Measurements from ENCODE around the gene GRAMD4. TPM values are rescaled to one million over a fixed set of nuclear protein-coding genes. Genes with fewer than 3 reads are reported as not detected.
A peak's percentile ranks its signal among the peaks of the same experiment; 100 is the strongest.
"Not testable (repeated sequence)": the region's sequence is repeated elsewhere in the genome, so short reads cannot be mapped to it uniquely, and the experiment has no call there.

GRAMD4 gene
- total RNA-seq, 4 donors from 2014 or later = 5.6 to 37.0 (median 15.2) TPM

DNA sequence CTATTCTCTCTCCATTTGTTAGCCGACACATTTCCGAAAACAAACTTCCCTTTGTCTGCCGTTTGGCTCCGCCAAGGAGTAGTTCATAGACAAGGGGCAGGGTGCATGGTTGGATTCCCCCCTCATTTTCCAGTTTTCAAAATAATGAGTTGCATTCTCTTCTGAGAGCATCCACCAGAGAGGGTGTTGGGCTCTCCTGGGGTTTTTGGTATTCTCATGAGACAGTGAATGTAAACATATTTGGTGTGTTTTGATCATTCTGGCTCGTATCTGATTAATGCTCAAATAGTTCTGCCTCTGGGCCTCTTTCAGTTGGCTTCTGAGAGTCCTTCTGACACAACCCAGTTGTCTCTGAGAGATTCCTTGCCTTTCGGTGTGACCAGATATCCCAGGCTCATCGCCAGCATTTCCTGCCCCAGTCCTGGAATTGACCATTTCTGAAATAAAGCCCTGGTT, 21.7 kb downstream of the GRAMD4 start:
- no peaks in the 10 kb centered on the region for H3K9me3 ChIP-seq
- TF ChIP-seq, protein P1, sequence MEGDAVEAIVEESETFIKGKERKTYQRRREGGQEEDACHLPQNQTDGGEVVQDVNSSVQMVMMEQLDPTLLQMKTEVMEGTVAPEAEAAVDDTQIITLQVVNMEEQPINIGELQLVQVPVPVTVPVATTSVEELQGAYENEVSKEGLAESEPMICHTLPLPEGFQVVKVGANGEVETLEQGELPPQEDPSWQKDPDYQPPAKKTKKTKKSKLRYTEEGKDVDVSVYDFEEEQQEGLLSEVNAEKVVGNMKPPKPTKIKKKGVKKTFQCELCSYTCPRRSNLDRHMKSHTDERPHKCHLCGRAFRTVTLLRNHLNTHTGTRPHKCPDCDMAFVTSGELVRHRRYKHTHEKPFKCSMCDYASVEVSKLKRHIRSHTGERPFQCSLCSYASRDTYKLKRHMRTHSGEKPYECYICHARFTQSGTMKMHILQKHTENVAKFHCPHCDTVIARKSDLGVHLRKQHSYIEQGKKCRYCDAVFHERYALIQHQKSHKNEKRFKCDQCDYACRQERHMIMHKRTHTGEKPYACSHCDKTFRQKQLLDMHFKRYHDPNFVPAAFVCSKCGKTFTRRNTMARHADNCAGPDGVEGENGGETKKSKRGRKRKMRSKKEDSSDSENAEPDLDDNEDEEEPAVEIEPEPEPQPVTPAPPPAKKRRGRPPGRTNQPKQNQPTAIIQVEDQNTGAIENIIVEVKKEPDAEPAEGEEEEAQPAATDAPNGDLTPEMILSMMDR (IDR thresholded peaks at IDR 0.05) = no peak
- TF ChIP-seq POLR2A (IDR thresholded peaks at IDR 0.05) = no peak
- H3K4me3 ChIP-seq = no peak overlapping the region
- intact Hi-C loops (cut with DNase I; ENCODE audit: low total_unique reads) = no loop called here
- no peaks in the 10 kb centered on the region for H3K4me1 ChIP-seq
- no peak overlapping the region for H3K27ac ChIP-seq
- DNase-seq = no peak
- no peaks in the 10 kb centered on the region for H3K27me3 ChIP-seq
- H3K36me3 ChIP-seq = no peaks in the 10 kb centered on the region

DNA sequence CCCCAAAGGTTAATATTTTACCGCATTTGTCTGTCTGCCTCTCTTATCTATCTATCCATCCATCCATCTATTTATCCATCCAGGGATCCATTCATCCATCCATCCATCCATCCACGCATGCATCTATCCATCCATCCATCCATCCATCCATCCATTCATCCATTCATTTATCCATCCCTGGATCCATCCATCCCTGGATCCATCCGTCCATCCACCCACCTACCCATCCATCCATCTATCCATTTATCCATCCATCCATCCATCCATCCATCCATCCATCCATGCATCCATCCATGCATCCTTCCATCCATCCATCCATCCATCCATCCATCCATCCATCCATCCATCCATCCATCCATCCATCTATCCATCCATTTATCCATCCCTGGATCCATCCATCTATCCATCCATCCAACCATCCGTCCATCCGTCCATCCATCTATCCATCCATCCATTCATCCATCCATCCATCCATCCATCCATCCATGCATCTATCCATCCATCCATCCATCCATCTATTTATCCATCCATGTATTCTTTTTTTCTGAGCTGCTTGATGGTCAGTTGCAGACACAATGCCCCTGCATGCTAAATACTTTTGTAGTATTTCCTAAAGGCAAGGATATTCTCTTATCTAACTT, 22.8 kb downstream of the GRAMD4 start:
- H3K9me3 ChIP-seq; H3K27me3 ChIP-seq; intact Hi-C loops (cut with DNase I; ENCODE audit: low total_unique reads); DNase-seq; H3K27ac ChIP-seq; H3K4me1 ChIP-seq; H3K36me3 ChIP-seq; H3K4me3 ChIP-seq: not testable (repeated sequence)

DNA sequence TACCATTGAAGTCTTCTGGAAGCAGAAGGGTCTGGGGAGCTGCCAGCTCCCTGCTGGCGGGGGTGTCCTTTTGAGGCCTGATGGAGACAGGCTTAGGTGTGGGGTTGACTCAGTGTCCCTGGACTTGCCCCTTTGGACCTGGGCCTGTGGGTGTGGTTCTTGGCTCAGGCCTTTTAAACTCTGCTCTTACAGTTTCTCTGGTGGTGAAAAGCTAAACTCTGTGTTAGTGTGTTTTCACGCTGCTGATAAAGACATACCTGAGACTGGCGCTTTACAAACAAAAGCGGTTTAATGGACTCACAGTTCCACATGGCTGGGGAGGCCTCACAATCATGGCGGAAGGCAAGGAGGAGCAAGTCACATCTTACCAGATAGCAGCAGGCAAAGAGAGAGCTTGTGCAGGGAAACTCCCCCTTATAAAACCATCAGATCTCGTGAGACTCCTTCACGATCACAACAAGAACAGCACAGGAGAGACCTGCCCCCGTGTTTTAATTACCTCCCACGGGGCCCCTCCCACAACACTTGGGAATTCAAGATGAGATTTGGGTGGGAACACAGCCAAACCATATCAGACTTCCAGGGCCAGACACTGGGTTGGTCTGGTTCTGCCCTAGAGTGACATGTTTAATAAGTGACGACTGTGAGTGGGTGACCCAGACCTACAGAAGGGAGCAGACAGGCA, 26.5 kb downstream of the GRAMD4 start:
- DNase-seq = no peak
- Histone ChIP-seq H3K4me1 (peaks cover 0 to 13% of the 10 kb centered on the region in 2 donors), H3K9me3 (no peaks in the 10 kb centered on the region), H3K27ac (no peak overlapping the region), H3K27me3 (no peaks in the 10 kb centered on the region), H3K4me3 (no peak overlapping the region), H3K36me3 (no peaks in the 10 kb centered on the region)
- intact Hi-C loops (cut with DNase I; ENCODE audit: low total_unique reads) = no loop called here
- no peak for TF ChIP-seq POLR2A (IDR thresholded peaks at IDR 0.05)
- TF ChIP-seq, protein P1 (IDR thresholded peaks at IDR 0.05) = no peak

DNA sequence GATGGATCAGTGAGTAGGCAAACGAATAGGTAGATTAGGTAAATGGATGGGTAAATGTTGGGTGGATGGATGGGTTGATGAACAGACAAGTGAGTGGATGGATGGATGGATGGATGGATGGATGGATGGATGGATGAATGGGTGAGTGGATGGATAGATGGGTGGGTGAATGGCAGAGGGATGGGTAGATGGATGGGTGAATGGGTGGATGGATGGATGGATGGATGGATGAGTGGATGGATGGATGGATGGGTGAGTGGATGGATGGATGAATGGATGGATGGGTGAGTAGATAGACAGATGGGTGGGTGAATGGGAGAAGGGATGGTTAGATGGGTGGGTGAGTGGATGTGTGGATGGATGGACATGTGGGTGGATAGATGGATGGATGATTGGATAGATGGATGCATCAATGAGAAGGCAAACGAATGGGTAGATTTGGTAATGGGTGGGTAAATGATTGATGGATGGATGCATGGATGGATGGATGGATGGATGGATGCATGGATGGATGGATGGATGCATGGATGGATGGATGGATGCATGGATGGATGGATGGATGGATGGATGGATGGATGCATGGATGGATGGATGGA, 28.1 kb downstream of the GRAMD4 start:
- DNase-seq; H3K27me3 ChIP-seq; H3K36me3 ChIP-seq; intact Hi-C loops (cut with DNase I; ENCODE audit: low total_unique reads); H3K4me3 ChIP-seq; H3K9me3 ChIP-seq; H3K27ac ChIP-seq: not testable (repeated sequence)
- H3K4me1 ChIP-seq = peaks cover 0 to 17% of the 10 kb centered on the region in 2 donors

DNA sequence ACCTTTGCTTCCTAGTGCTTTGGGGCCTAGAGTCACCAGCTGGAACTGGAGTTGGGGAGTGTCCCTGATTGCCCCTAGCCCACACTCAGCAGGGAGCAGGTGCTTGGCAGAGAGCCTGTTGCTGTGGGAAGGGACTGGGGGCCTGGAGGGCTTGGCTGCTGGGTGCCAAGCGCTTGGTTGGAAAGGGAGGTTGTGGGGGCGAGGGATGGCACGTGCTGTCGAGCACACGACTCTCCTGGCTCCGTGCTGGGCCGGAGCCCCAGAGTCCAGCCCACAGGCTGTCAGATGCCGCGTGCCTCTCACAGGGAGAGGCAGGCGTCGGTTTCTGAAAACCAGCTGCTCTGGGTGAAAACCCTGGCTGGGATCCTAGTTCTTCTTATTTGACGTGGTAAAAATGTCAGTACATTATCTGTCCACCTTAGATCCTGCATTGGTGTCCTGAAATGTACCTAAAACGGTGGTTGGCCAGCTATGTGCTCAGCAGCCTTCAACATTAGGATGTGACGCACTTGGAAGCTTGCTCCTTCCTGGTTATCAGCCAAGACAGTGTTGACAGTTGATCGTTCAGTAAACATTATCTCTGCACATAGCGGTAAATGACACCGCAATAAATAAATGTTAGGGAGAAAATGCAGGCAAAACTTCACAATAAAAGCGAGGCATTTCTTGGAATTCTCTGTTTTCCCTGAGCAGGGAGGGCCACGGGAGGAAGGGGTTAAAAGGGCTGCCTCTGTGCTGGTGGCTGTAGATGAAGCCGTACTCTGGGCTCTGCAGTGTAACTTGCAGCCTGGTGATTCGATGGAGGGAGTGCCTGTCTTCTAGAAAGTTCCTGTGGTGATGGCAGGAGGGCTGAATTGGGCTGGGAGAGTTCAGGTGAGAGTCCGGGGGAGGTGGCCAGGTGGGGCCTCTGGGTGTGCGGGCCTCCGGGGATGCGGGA, 29.2 kb downstream of the GRAMD4 start:
- intact Hi-C loops (cut with DNase I; ENCODE audit: low total_unique reads) = no loop called here

More for the DNA sequence above, 29.2 kb downstream of the GRAMD4 start:
- Histone ChIP-seq H3K36me3 (no peaks in the 10 kb centered on the region), H3K27me3 (no peaks in the 10 kb centered on the region), H3K4me3 (no peak overlapping the region), H3K9me3 (no peaks in the 10 kb centered on the region), H3K4me1 (peaks cover 0 to 17% of the 10 kb centered on the region in 2 donors), H3K27ac (peak overlapping the region; percentile 8 to 49)
- no peak for TF ChIP-seq POLR2A (IDR thresholded peaks at IDR 0.05)
- TF ChIP-seq, protein P1 (IDR thresholded peaks at IDR 0.05) = no peak
- DNase-seq = peak in 1 of 2 donors; percentile 35

Measured in uterus (tissue), 4 donors.